ENCODE measurements around the gene FAM47C.

- no peak for TF ChIP-seq CTCF (conservative IDR thresholded peaks at IDR 0.05; ENCODE audit: low read length)
- no peak for TF ChIP-seq EZH2phosphoT487 (IDR thresholded peaks at IDR 0.05; ENCODE audit: borderline replicate concordance)
Observed at GRCh38 chrX:37047776-37048175, 39.6 kb downstream of the FAM47C start.

All from Loucy (cell line).